T-helper 22 cell (primary cell): ENCODE data around the gene WDR77.

Experiments
- DNase-seq: peaks from one replicate; pipeline ENCODE4 v3.0.0-alpha.2; 2020; ENCODE audit warnings: low read depth

The WDR77 gene

DNA sequence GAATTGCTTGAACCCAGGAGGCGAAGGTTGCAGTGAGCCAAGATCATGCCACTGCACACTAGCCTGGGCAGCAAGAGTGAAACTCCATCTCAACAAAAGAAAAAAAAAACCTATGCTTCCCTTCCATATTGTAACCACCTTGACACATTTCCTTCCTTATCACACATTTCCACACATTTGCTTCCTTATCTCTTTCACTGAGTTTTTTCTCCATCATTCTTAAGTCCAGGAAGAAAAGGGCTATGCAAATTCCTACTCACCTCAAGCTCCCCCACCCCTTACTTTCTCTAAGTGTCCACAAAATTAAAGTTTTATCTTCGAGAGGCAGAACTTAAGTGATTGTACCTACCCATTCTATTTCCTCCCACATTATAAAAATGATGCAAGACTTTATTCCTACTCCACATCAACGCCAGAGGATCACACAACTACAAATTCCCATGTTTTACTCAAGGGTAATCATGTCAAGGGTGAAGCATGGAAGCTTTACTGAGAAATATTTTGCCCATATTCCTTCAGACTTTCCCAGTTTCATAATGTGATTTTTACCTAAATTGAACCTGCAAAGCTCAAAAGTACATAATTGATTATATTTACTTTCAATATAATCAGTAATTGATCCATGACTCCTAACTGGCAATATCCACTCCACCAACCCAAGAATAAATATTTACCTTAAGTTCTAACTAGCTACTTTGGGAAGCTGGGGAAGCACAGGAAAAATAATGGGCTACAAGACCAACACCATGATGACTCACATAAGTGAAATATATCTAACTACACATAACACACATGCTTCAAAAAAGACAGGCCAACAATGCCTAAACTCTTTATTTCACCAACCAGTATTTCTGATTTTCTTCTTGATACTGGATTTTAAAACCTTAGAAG lies 9.3 kb downstream of the WDR77 start:
- DNase-seq, result no peak

DNA sequence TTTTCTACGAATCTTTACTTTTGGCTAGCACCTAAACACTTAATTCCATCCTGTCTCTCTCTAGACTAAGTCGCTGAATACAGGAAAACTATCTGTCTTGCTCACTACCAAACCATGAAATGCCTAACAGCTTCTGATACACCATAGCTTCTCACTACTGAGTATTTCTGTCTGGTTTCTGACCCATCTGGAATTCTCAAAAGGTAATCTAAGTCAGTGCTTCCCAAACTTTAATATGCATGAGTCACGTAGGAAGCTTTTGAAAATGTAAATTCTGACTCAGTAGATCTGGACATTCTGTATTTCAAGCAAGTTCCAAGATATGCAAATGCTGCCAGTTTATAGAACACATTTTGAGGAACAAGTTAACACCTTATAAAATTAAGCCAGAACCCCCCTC lies 12.3 kb downstream of the WDR77 start:
- no peak for DNase-seq

DNA sequence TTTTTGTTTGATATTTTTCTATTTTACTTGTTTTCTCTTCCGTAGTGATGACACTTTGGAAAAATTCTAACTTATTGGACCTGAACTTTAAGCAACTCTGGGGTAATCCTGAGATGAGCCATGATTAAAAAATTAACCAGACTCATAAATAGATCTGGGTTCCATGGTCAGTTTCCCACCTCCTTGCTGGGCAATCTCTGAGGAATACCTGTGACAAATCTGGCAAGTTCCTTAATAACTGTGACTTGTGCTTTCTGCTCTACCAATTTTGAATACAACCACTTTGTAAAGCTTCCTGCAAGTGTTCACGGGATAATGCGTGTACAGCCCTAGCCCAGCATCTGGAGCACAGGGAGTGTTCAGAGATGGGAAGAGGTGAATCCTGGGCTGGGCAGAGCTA lies 24.8 kb downstream of the WDR77 start:
- no peak for DNase-seq

DNA sequence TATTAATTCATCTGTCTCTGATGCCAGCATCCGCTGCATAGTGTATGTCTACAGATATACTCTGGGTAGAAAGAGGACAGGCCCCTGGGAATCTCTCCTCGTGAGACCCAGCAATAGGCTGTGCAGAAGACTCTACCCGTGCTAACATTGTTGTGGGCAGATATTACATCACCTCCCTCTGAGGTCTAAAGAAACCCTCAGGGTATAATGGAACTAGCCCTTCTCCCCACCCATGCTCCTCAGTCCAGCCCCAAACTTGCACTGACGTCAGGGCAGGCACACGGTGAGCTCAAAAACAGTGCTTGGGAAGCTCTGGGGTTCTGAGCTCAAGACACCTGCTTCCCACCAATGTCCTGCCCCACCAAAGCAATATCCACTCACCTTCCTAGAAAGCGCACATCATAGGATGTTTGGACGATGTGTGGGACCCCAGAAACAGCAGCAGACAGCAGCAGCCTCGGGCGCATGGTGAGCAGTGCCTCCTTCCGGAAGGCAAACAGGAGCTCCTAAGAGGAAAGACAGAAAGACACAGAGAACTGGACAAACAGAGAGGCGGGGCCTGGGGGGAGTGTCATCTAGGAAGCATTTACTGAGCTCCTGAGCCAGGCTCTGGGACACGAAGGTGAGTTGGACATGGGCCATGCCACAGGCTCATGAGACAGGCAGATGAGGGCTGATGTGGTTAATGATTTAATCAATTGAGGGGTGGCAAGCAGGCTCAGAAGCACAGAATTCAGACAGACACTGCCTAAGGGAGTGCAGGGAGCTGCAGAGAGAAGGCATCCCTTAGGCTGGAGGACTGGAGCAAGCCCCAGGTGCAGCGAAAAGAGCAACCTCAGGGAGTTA lies 26.3 kb downstream of the WDR77 start:
- no peak for DNase-seq

DNA sequence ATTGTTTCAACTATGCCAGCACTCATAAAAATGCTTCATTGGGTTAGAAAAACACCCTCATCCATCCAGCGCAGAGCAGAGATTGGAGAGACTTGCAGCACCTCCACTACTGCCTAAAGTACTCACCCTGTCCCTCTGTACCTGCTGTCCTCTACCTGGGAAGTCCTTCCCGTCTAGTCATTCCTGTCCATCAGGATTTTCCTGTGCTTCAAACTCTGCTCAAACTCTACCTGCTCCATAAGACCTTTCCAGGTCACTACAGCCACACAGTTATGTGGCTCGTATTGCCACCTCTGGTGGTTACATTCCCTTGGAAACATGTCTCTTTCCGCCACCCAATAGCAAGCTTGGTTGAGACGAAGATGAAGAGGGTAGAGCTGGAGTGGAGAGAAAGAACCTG lies 28.7 kb downstream of the WDR77 start:
- DNase-seq, result no peak

DNA sequence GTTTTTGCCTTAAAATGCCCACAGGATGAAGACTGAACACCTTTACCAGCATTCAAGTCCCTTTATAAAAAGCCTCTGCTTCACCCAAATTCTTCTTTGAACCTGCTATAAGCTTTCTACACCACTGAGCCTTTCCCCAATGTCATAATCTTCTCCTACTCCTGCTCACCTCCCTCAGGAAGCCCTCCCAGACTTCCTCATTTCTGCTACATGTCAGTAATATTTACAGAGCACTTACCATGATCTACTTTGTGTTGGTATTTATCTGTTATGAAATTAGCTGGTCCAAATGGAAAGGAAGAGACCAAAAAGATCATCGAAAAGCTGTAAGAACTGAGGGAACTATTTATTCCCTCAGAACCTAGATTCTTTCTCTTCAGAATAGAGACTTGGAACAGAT lies 30.0 kb downstream of the WDR77 start:
- DNase-seq, result no peak

DNA sequence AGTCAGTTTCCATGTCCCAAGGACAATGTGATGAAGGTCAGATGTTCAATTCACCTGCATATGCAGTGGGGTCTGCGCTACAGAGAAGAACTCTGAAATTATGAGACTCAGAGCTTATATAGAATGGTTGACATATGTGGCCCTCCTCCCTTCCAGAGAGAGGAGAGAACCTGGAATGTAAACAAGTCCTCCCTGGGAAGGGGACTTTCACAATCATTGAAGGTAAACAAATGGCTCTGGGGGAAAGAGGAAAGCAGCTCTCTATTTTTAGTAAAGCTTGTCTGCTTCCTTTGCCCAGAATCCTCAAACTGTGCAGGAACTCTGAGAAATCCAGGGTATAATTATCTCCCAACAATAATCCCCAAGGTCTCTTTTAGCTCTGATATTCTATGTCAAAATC lies 31.3 kb downstream of the WDR77 start:
- DNase-seq, result no peak

DNA sequence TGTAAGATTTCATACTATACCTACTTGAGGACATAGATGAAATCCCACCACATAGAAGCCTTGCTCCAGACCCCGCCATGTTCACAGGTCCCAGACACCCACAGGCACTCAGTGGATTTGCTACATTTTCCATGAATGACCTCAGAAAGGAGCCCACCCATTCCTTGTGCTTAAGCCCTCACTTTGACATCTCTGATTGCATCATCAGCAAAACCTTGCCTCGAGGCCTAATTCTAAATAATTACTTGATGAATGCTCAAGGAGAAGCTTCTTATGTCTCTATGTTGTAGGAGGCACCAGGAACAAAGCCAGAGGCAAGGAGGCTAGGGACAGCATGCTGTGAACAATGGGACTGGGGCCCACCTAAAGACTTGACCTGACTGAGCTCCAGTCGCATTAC lies 33.6 kb downstream of the WDR77 start:
- no peak for DNase-seq

DNA sequence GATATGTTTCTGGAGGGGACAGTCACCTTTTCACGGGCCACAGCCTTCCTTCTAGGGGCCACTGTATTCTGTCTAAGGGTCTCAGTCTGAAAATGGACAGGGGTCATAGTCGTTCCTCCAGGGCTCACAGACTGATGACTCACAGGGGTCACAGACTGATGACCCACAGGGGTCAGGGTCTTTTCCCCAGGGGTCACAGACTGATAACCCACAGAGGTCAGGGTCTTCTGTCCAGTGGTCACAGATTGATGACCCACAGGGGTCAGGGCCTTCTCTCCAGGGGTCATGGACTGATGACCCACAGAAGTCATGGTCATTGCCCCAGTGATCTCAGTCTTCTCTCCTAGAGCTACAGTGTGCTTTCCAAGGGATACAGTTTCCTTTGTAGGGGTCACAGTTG lies 34.3 kb downstream of the WDR77 start:
- no peak for DNase-seq

DNA sequence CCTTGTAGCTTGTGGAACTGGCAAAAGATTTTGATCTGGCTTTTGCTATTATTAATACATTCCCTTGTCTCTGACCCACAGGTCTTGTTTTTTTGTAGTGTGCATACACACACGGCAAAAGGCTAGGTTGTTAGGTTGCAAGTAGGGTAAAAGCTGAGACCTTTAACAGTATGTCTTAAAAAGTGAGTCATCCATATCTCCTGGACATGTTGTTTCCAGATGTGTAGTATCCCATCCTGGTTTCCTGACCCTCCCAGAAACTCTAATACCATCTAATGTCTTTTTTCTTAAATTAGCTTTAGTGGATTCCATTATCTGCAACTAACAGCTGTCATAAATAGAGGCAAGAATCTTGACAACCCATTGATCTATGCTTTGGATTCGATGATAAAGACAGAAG lies 36.2 kb downstream of the WDR77 start:
- DNase-seq, result no peak

DNA sequence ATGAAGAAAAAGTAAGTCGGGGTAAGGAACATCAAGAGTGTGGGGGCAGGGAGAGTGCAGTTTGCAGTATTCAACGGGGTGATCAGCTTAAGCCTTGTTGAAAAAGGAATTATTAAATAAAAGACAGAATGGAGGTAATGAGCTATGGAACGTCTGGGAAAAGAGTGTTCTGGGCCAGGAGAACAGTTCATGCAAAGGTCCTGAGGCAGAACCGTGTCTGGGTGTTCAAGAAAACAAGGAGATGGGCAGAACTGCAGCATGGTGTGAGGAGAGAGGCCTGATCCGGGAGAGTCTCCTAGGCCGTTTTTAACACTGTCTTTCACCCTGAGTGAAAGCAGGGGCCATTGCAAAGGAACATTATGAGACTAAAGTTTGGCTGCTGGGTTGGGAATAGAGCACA lies 41.8 kb downstream of the WDR77 start:
- no peak for DNase-seq

DNA sequence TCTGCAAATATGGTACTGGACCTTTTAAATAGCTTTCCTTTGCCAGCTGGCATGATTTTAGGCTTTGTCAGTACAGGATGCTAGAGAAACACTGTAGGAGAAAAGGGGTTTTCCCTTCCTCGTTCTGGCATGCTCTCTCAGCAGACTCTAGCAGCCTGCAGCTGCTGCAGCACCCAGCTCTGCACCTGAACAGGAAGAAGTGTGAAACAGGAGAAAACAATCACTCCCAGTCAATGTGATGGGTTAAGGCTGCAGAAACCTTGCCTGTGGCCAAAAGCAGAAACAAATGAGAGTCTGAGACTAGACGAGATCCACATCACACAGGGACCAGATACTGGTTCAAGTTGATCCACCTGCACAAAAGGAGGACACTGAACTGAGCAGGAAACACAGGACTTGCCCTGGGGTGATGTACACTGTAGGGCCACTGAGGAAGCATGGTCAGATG lies 42.7 kb downstream of the WDR77 start:
- peak; percentile 26 for DNase-seq

DNA sequence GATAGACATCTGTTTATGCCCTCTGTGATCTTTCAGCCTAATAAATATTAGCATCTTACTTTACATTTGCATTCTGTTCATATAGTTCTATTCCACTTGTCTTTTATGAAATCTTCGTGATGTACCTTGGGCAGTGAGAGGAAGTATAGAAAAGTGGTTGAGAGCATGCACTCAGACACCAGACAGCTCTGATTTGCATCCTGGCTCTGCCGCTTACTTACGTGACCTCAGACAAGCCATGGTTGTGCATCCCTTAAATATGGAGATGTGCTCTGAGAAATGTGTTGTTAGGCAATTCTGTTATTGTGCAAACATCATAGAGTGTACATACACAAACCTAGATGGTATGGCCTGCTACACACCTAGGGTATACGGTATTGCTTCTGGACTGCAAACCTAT lies 44.5 kb downstream of the WDR77 start:
- DNase-seq, result no peak

DNA sequence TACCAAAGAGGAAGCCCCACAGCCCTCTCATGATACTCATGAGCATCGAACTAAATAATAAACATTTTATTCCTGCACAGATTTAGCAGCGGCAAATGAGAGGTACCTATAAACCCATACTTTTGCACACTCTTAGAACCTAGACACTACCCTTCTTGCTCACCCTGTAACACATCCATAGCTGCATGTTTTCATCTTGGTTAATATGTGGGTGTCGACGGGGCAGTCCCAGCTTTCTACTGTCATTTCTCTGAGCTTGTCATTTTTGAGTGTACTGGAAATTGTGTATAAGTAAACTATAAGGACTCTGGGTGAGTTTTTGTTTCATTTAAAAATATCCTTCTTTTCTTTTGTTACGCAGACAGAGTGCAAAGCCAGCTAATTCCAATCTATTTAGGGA lies 47.0 kb downstream of the WDR77 start:
- no peak for DNase-seq

DNA sequence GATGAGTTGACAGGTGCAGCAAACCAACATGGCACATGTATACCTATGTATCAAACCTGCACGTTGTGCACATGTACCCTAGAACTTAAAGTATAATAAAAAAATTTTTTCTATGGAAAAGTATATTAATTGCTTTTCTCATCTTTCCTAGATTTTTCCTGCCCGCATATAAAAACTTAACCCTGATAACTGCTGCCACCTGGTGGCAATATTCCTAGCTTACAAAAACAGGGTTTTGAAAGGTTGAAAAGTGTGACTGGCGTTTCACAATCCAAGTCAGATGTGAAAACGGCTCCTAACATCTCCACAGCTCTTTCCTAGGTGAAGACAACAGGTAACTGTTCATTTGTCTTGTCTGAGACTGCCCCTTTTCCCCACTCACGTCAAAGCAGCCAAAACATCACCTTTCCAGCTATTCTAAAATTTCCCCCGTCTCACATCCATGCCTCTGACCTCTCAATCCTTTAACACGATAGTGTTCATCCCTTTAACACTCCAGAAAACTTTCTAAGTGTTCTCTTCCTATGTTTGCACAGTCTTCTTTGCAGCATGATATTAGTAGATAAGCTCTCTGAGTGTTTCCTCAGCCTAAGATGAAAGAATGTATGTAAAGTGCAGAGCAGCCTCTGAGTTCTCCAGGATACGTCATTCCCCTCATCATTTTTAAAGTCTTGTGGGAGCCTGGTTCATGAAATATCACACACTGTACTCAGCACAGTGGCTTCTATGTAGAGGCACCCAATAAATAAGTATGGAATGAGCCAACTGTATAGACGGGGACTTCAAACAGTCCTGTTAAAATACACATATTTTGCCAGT lies 49.1 kb downstream of the WDR77 start:
- DNase-seq, result no peak

DNA sequence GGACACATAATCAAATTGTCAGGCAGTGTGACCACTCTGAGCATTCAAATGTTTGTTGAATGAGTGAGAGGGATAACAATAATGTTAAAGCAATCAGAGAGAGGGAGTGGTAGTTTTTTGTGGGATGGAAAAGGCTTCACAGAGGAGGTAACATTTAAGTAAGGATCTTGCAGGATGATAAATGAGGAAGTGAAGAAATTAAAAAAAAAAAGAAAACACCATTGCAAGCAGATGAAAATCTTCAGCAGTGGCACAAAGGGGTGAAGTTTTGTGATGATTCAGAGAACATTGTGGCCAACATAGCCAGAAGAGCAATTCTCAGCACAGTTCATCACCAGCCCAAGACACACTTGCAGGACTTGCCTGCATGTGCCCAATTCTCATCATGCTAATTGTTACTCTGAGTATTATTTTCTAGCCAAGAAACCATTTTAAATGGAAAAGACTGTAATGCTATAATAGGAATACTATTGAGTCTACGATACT lies 56.6 kb downstream of the WDR77 start:
- DNase-seq, result no peak

DNA sequence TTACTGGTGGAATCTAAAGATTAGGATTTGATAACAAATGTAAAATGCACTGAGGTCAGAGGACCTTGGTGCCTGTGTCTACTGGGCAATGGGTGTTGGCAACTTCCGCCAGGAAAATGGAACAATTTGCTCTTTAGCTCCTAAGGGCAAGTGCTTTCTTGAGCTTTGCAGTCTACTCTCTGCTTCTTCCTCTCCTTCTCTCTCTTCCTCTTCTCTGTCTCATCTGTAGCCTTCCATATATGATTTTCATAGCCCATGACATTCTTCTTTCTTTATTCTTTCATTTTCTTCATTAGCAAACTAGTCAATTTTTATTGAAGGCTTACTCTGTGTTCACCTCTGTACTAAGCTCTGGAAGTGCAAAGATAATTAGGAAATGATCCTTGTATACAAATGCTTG lies 57.0 kb downstream of the WDR77 start:
- DNase-seq, result no peak
